GM18520 (cell line): ENCODE measurements around the gene CDYL2.
A peak's percentile ranks its signal among the peaks of the same experiment; 100 is the strongest.

Experiments
- ATAC-seq: cut with Tn5 transposase; IDR thresholded peaks from one replicate; pipeline ENCODE4 v1.9.1; 2021; ENCODE audit not compliant: unreplicated experiment

CDYL2 gene

GRCh38 chr16:80637621-80638020, 166.8 kb downstream of the CDYL2 start:
- ATAC-seq: no peak

GRCh38 chr16:80631581-80631980, 172.8 kb downstream of the CDYL2 start:
- ATAC-seq: no peak

GRCh38 chr16:80628254-80628653, 176.1 kb downstream of the CDYL2 start:
- no peak for ATAC-seq

- peak; percentile 43 for ATAC-seq
Observed at GRCh38 chr16:80627108-80627507, 177.3 kb downstream of the CDYL2 start.

GRCh38 chr16:80623376-80623775, 181.0 kb downstream of the CDYL2 start:
- no peak for ATAC-seq

GRCh38 chr16:80622007-80622406, 182.4 kb downstream of the CDYL2 start:
- no peak for ATAC-seq

- ATAC-seq: no peak
Observed at GRCh38 chr16:80620736-80621605, 183.4 kb downstream of the CDYL2 start.

GRCh38 chr16:80619824-80620223, 184.6 kb downstream of the CDYL2 start:
- ATAC-seq: no peak

GRCh38 chr16:80618862-80619648, 185.3 kb downstream of the CDYL2 start:
- ATAC-seq: no peak

- no peak for ATAC-seq
Observed at GRCh38 chr16:80616362-80616761, 188.0 kb downstream of the CDYL2 start.

- ATAC-seq: no peak
Observed at GRCh38 chr16:80615735-80616134, 188.7 kb downstream of the CDYL2 start.

- ATAC-seq: no peak
Observed at GRCh38 chr16:80614908-80615671, 189.3 kb downstream of the CDYL2 start.

- ATAC-seq: no peak
Observed at GRCh38 chr16:80612461-80613017, 191.9 kb downstream of the CDYL2 start.

- no peak for ATAC-seq
Observed at GRCh38 chr16:80611930-80612327, 192.5 kb downstream of the CDYL2 start.

GRCh38 chr16:80611171-80611929, 193.0 kb downstream of the CDYL2 start:
- no peak for ATAC-seq

- no peak for ATAC-seq
Observed at GRCh38 chr16:80610481-80611156, 193.8 kb downstream of the CDYL2 start.

GRCh38 chr16:80608946-80609345, 195.5 kb downstream of the CDYL2 start:
- ATAC-seq: no peak

- ATAC-seq: no peak
Observed at GRCh38 chr16:80607204-80607603, 197.2 kb downstream of the CDYL2 start.

- no peak for ATAC-seq
Observed at GRCh38 chr16:80606221-80606766, 198.1 kb downstream of the CDYL2 start.
